ENCODE results near the gene CCR5AS.

The CCR5AS gene

DNA sequence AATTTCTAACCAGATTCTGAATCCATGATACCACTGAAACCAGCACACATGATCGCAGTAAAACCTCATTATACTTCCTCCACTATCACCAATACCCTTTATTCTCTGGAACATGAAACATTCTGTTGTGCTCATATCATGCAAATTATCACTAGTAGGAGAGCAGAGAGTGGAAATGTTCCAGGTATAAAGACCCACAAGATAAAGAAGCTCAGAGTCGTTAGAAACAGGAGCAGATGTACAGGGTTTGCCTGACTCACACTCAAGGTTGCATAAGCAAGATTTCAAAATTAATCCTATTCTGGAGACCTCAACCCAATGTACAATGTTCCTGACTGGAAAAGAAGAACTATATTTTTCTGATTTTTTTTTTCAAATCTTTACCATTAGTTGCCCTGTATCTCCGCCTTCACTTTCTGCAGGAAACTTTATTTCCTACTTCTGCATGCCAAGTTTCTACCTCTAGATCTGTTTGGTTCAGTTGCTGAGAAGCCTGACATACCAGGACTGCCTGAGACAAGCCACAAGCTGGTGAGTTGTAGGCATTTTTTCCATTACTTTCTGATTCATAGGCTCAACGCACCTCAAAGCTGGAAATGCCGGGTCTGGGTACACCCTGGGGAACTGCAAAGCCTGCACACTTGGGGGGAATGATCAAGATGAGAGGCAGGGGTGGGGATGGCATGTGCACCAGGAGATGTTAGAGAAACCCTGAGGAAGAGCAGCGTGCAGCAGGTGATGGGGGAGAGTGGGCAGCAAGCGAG is 53.0 kb downstream of the CCR5AS start, which contains the start of gene CCR2:
TSS of gene CCR2 (plus strand) at position 465 of the 764 bp plus-strand sequence. CDS start 3,417 bp downstream, outside the sequence.
- peaks cover 24% of the 10 kb centered on the region for H3K27me3 Mint-ChIP-seq (ENCODE audit: low read depth)
- Histone ChIP-seq H3K79me1 (ENCODE audit: insufficient read depth, low read depth, low read length, poor library complexity, severe bottlenecking) (no peaks in the 10 kb centered on the region), H3K27ac (ENCODE audit: insufficient read length, low read depth, low read length) (no peak within 1 kb of the TSS), H3T11ph (ENCODE audit: low read length) (no peak within 1 kb of the TSS), H2AK5ac (ENCODE audit: insufficient read length, low read length) (no peak within 1 kb of the TSS), H3K27me3 (ENCODE audit: insufficient read depth, low read length) (no peaks in the 10 kb centered on the region; the same call in 1 of the 2 replicates), H4K91ac (ENCODE audit: insufficient read length, low read depth, low read length) (no peak within 1 kb of the TSS), H3K14ac (ENCODE audit: insufficient read depth, low read length) (no peak within 1 kb of the TSS; the same call in 1 of the 2 replicates), H2BK12ac (ENCODE audit: insufficient read length, low read depth, low read length) (no peak within 1 kb of the TSS), H4K5ac (ENCODE audit: insufficient read length, low read depth, low read length) (no peak within 1 kb of the TSS), H2AFZ (ENCODE audit: low read length) (no peak within 1 kb of the TSS), H2BK5ac (ENCODE audit: insufficient read length, low read length) (no peak within 1 kb of the TSS), H3K23ac (ENCODE audit: insufficient read length, low read depth, low read length) (no peak within 1 kb of the TSS), H3K18ac (ENCODE audit: insufficient read length, low read depth, low read length) (no peak within 1 kb of the TSS), H4K20me1 (ENCODE audit: control insufficient read depth, insufficient read depth, insufficient read length) (no peaks in the 10 kb centered on the region), H2BK120ac (ENCODE audit: low read depth, low read length, poor library complexity, severe bottlenecking) (no peak within 1 kb of the TSS), H4K8ac (replicated peaks; ENCODE audit: insufficient read length, low read depth, low read length) (no peak within 1 kb of the TSS), H3K9me3 (ENCODE audit: control insufficient read depth, low read depth, low read length) (no peaks in the 10 kb centered on the region), H2BK20ac (ENCODE audit: low read depth, low read length, poor library complexity, severe bottlenecking) (no peak within 1 kb of the TSS), H3K4me2 (ENCODE audit: insufficient read depth, insufficient read length, low read length) (no peak within 1 kb of the TSS), H3K9ac (ENCODE audit: extremely low read depth, insufficient read length, low read length) (no peak within 1 kb of the TSS), H2BK15ac (ENCODE audit: low read depth, low read length) (no peak within 1 kb of the TSS), H3K56ac (ENCODE audit: insufficient read length, low read depth, low read length) (no peak within 1 kb of the TSS), H3K4me1 (ENCODE audit: insufficient read depth, low read length) (0 out of 2 replicates have a peak, but pooled peaks cover 2% of the 10 kb centered on the region), H3K23me2 (ENCODE audit: insufficient read length, low read depth, low read length, poor library complexity, severe bottlenecking) (no peaks in the 10 kb centered on the region), H3K79me2 (ENCODE audit: insufficient read depth, low read length) (no peaks in the 10 kb centered on the region), H3K4ac (ENCODE audit: low read depth, low read length) (no peak within 1 kb of the TSS)
- no peak for DNase-seq
- WGBS (ENCODE audit: extremely low coverage, insufficient read length, low lambda C conversion rate): no CpG with 5 or more reads among the region's 7 CpGs
- no peaks in the 10 kb centered on the region for H3K9me3 Mint-ChIP-seq
- TF ChIP-seq, protein P1, sequence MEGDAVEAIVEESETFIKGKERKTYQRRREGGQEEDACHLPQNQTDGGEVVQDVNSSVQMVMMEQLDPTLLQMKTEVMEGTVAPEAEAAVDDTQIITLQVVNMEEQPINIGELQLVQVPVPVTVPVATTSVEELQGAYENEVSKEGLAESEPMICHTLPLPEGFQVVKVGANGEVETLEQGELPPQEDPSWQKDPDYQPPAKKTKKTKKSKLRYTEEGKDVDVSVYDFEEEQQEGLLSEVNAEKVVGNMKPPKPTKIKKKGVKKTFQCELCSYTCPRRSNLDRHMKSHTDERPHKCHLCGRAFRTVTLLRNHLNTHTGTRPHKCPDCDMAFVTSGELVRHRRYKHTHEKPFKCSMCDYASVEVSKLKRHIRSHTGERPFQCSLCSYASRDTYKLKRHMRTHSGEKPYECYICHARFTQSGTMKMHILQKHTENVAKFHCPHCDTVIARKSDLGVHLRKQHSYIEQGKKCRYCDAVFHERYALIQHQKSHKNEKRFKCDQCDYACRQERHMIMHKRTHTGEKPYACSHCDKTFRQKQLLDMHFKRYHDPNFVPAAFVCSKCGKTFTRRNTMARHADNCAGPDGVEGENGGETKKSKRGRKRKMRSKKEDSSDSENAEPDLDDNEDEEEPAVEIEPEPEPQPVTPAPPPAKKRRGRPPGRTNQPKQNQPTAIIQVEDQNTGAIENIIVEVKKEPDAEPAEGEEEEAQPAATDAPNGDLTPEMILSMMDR (conservative IDR thresholded peaks at IDR 0.05): no peak
- no peaks in the 10 kb centered on the region for H3K36me3 Mint-ChIP-seq (ENCODE audit: insufficient read depth in 1 of 3, low read depth in 3 of 3)
- H3K27ac Mint-ChIP-seq: no peak within 1 kb of the TSS
- peaks cover 7 to 10% of the 10 kb centered on the region in 2 experiments for H3K4me1 Mint-ChIP-seq
- H3K4me3 Mint-ChIP-seq: no peak within 1 kb of the TSS
